ENCODE data around the gene DNMT3A. TPM values are rescaled to one million over a fixed set of nuclear protein-coding genes. Genes with fewer than 3 reads are reported as not detected.

The DNMT3A gene
- total RNA-seq, 1 donor from 2014 or later = 18.6 TPM

DNA sequence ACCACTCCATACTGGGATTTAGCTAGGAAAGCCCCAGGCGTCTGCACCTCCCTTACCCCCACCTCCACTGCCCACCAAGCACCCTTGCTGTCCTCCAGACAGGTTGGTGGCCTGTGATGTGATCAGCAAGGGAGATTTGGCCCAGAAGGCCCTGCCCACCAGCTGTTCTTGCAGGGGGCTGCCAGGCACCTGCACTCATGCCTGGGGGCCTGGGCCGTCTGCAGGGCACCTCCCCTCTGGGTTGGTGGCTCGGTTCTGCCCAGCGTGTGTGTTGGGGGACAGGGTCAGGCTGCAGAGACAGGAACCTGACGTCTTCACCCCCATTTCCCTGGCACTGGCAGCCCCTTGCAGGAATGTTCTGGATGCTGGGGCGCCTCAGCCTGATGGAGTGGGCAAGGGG is 5.8 kb downstream of the DNMT3A start:
- intact Hi-C loops (cut with DNase I) = no loop called here
- DNase-seq (ENCODE audit: missing footprints) = no peak
- no peak for ATAC-seq

DNA sequence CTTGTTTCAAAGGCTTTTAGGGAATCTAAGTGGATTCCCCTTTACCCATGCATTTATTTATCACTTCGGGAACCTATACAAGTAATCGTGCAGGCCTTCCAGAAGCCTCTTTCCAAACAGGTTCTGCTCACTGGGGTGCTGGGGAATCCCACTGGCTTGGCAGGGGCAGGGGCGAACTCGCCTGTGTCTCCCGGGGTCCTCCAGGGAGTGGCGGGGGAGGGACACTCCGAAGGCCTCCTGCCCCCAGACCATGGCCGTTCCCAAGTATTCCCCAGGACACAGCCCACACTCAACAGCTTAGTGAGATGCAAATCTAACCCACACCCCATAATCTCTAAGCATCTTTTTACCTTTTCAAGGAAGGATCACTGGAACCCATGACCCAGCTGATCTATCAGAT is 6.5 kb downstream of the DNMT3A start:
- no peak for ATAC-seq
- intact Hi-C loops (cut with DNase I) = no loop called here
- no peak for DNase-seq (ENCODE audit: missing footprints)

DNA sequence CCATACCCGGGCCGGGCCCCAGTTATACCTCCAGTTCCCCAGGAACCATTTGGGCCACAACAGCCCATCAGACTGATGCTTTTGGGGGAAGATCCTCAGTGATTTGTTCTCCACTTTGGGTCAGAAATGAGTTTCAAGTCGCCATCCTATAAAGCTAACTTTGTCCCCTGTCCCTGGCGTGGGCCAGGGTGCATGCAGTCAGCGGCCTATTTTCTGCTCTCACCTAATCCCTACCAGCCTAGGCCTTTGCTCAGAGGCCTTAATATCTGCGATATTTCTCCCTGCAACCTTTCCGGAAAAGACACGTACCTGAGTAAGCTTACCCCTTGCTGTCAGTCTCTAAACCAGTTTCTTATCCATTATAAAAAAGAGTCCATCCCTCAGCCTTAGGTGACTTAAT is 7.2 kb downstream of the DNMT3A start:
- DNase-seq (ENCODE audit: missing footprints) (no peak), ATAC-seq (no peak)
- intact Hi-C loops (cut with DNase I) = no loop called here

DNA sequence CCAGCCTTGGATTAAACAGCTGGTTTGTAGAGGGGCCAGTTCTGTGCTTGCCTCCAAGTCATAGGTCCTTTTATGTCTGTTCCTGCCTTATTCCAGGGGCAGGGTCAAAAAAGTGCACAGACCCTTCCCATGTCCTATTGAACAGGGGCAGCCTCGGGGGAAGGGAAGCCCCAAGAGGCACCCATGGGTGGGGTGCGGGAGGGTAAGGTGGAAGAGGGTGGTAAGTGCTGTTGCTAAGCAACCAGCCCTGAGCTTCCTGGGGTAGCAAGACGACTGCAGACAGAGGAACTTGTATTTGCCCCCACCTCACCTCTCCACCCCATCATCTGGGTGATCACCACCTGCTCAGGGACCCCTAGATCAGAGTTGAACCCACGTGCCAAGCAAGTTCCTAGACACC is 7.7 kb downstream of the DNMT3A start:
- intact Hi-C loops (cut with DNase I) = loop anchor here (2.0 kb wide), 1 partner anchor 21 kb away; no protein-coding TSS in a partner anchor

DNA sequence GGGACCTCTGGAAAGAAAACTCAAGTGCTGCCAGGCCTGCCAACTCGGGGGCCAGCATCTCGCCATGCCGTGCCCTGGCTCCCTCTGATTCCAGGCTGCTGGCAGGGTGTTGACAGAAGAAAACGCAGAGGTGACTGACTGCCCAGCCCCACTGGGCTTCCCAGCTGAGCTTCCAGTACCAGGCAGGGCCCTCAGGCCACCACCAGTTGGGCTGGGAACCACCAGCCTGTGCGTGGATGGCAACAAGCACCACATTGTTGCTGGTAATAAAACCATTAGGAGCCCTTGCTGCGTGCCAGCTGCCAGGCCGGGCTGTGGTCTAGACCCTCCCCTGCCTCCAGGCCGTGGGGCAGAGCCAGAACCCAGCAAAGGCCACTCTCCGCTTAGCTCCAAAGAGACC is 9.2 kb downstream of the DNMT3A start:
- intact Hi-C loops (cut with DNase I) = loop anchor here (2.0 kb wide), 1 partner anchor 20 kb away; no protein-coding TSS in a partner anchor
- DNase-seq (ENCODE audit: missing footprints) (no peak), ATAC-seq (peak; percentile 73)

More for the DNA sequence above, 7.7 kb downstream of the DNMT3A start:
- no peak for DNase-seq (ENCODE audit: missing footprints)
- ATAC-seq = no peak

DNA sequence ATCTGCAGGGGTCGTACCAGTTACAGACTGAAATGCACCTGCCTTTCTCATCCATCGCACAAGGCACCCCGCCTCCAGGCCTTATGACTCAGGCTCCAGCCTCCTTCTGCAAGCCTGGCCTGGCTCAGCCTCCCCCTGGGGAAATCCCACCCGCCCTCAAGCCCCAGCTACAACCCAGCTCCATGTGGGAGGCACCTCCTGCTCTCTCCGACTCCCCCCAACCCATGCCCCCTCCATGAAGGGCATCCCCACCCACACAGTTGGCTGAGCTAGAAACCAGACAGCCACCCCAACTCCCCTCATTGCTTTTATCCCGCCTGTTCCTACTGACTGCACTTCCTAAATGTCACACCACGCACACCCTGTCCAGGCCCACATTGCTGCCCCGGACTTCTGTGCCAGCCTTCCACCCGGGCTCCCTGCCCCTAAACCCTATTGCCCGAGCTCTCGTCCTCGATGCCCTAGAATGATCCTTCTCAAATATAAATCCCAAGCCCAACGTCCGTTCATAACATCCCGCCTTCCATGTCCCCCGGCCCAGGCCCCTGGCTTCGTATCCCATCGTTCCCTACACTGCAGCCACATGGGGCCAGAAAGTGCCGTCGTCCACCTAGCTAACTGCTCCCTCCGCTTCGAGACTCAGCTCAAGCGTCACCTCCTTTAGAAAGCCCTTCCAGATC is 9.9 kb downstream of the DNMT3A start:
- ATAC-seq (no peak), DNase-seq (ENCODE audit: missing footprints) (no peak)
- intact Hi-C loops (cut with DNase I) = loop anchor here (2.0 kb wide), 1 partner anchor 19 kb away; no protein-coding TSS in a partner anchor

DNA sequence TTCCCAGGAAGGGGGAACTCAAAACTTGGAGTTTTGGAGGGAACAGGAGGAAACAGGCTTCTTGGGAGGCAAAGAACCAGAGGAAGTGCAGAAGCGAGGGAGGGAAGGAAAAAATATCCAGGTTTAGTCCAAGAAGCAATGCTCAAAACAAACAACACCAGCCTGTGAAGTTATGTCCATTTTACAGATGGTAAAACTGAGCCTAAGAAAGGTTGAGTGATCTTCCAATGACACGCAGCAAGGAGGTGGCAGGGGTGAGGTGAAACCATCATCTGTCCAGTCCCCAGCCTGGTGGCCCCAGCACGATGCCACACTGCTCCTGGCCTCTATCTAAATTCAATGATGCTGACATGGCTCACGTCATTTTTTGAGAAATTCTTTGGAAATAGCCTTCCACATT is 10.8 kb downstream of the DNMT3A start:
- ATAC-seq (no peak), DNase-seq (ENCODE audit: missing footprints) (no peak)
- intact Hi-C loops (cut with DNase I) = no loop called here

DNA sequence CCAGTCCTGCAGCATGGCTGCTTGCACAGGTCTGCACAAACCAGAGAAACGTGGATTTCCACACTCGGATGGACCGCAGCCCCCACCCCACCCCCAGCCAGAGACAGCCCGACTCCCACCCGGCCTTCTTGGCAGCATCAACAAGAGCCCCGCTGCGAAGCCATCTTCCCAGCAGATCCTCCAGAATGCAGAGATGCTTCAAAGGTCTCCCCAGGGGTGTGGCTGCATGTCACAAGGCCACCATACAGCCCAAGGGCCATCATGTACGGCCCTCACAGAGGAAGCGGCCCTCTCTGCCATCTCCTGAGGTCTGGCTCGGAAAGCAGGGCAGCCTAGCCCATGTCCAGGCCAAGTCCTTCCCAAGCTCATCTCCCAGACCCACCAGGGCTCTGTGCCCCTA is 11.5 kb downstream of the DNMT3A start:
- DNase-seq (ENCODE audit: missing footprints) (no peak), ATAC-seq (no peak)
- intact Hi-C loops (cut with DNase I) = no loop called here

DNA sequence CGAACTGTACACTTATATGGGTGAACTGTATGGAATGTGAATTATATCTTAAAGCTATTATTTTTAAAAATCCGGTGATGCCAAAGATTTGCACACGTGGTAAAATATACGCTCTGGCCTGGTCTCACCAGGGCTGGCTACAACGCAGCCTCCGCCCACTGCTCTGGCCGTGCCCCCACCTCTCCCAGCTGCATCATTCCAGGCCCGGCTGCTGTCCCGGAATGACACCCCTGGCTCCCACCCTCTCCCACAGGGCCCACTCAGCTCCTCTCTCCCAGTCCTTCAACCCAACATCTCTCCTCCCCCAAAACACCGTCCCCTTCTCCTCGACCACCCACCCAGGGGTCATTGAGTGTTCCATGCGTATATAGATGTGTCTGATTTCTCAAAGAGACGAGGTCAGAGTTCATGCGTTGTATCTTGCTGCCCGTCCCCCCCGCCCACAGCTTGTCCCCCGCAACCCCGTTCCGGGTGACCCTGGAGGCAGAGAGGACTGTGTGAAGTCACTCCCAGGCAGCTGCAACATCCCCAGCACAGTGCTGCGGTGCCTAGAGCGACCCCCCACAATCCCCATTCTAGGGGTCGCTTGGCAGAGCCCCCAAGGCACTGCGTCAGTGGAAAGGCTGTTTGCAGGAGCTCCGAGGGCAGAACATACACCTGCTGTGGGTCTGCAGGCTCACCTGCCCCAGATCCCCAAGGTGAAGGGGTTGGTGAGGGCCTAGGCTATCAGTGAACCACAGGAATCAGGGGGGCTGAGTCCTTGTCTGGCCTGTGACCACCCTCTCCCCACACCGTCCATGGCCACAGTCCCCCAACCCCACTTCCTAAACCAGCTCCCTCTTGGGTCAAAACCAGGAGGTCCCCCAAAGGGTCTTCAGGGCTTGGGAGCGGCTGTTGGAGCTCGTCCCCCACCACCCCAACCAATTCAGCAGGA is 13.3 kb downstream of the DNMT3A start:
- ATAC-seq (peak; percentile 36), DNase-seq (ENCODE audit: missing footprints) (no peak)
- intact Hi-C loops (cut with DNase I) = no loop called here

DNA sequence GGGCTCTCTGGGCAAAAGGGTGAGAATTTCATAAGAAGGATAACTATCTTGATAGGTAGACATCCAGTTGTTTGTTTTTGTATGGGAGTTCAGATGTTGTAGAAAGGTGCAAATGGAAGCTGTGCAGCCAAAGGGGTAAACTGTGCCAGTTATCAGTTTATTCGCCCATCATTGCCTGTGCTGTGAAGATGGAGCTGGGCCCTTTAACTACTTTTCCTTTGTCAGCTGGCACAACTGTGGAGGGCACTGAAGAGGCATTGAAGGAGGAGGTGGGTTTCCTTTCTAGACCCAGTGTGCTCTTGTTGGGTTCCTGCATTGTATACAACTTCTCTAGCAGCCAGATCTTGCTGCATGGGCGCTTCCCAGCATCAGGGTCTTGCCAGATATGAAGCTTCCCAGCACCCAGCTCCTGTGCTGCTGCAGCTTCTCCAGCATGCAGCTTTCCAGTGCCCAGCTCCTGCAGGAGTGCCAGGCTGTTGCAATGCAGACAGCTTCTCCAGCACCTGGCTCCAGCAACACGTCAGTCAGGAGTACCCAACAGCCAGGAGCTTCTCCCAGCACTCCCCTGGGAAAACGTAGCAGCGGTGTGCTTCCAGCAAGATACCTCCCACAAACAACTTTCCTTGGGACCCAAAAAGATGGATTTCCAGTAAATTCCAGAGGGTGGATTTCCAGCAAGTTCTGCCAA is 15.3 kb downstream of the DNMT3A start:
- intact Hi-C loops (cut with DNase I) = no loop called here
- DNase-seq (ENCODE audit: missing footprints) (no peak), ATAC-seq (no peak)

DNA sequence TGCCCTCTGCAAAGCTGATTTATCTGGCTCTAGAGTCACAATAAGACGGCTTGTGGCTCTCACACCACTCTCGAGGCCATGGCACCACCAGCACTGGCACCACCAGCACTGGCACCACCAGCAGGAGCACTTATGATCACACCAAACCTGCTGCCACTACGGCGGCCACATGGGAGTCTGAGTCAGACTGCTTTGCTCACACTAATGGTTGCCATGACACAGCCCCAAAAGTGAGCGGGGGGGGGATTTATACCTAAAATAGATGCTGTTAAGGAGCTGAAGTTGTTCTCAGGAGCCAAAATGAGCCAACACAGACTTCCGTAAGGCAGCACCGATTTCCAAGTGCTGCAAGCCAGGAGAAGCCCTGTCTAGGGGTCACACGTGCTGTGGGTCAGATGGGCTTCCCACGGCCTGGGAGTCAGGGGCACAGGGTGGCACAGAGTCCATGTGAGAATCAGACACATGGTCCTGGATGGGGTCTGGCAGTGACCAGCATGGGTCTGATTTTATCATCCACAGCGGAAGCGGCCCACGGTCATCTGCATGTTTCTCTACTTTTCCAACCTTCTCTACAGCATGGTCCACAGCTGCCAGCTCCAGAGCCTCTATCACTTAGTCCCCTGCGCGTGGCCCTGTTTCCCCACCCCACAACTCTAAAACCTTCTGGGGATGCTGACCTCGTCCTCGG is 16.7 kb downstream of the DNMT3A start:
- ATAC-seq = peak; percentile 33
- intact Hi-C loops (cut with DNase I) = no loop called here
- no peak for DNase-seq (ENCODE audit: missing footprints)

DNA sequence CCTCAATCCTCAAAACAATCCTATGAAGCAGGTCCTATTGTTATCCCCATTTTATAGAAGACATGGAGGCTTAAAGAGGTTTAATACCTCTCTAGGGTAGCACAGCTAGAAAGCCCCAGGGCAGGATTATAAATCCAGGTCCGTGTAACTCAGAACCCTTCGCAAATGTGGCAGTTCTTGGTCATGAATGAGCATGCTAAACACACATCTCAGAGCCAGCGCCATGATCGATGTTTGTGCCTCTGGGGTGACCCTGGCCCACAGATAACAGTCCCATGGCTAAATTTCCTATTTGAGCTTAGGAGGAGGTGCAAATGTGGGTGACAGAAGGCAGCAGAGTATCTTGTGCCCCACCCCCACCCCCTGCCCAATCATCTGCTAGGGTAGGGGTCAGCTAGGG is 17.5 kb downstream of the DNMT3A start:
- ATAC-seq (no peak), DNase-seq (ENCODE audit: missing footprints) (no peak)
- intact Hi-C loops (cut with DNase I) = no loop called here

DNA sequence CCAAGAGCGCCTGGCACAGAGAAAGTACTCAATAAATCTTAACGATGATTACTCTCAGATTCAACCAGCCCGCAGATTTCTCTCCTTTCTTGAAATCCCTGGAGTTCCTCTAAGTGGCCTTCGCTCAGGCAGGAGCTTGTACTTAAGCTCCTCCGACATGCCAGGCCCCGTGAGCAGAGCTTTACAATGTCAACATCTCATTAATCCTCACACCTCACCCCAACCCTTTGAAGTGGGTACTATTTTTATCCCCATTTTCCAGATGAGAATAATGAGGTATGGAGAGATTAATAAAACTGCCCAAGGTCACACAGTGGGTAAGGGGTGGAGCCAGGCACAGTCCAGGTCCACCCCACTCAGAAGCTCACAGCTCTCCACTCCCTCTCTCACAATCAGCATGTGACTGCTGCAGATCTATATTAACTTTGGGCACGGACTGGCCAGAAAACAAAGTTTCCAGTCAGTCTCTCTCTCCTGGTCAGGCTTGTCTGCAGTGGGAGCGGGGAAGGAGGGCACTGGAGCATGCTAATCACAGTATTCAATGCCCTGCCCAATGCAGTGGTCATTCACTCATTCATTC is 18.0 kb downstream of the DNMT3A start:
- DNase-seq (ENCODE audit: missing footprints) = no peak
- no peak for ATAC-seq
- intact Hi-C loops (cut with DNase I) = no loop called here

DNA sequence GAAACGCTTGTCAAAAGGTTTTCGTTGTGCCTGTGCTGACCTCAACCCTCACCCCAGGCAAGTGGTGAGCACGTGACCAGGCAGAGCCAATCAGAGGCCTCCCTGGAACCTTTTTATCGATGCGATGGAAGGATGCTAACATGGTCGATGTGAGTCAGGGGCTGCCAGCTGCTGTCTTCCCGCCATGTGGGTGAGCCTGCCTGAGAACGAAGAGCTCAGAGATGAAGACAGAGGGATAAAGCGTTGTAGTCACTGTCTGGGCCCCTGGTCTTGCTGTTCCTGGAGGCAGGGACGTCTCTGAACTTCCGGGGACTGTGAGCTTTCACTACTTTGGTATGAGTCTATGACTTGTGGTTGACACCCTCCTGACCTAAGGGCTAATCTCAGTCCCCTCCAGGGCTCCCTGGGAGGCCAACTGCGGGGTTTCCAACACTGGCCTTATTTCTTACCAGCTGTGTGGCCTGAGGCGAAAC is 18.6 kb downstream of the DNMT3A start:
- ATAC-seq = no peak
- intact Hi-C loops (cut with DNase I) = no loop called here
- no peak for DNase-seq (ENCODE audit: missing footprints)

DNA sequence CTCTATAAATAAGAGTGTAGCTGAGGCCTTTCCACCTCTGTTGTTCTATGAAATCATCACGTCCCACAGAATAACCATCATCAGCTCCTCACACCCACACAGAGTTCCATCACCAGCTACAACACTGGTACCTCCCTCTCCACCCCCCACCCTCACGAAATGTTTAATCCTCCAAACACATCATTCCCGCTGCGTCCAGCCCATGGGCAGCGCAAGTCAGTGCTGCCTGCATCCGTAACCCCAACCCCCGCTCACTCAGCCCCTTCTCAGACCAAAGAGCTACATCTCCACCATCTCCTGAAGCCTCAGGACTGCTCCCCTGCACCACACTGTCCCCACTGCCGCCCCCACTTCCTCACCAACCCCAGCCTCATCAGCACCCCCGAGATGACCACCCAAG is 19.4 kb downstream of the DNMT3A start:
- ATAC-seq = no peak
- no peak for DNase-seq (ENCODE audit: missing footprints)
- intact Hi-C loops (cut with DNase I) = no loop called here

DNA sequence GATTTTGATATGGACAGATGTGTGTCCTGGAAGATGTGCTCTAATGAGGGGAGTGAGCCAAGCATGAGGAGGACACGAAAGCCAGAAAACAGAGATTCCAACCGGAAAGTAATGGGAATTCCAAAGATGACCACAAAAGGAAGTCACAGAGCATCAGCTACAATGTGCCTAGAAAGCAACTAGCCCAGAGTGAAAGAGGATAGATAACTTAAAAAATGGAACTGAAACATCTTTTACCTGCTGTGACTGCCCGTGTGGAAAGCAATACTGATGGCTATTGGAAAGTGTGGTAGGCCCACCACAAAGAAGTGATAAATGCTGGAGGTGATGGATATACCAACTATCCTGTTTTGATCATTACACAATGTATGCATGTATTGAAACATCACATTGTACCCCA is 21.6 kb downstream of the DNMT3A start:
- DNase-seq (ENCODE audit: missing footprints) (no peak), ATAC-seq (no peak)
- intact Hi-C loops (cut with DNase I) = no loop called here

DNA sequence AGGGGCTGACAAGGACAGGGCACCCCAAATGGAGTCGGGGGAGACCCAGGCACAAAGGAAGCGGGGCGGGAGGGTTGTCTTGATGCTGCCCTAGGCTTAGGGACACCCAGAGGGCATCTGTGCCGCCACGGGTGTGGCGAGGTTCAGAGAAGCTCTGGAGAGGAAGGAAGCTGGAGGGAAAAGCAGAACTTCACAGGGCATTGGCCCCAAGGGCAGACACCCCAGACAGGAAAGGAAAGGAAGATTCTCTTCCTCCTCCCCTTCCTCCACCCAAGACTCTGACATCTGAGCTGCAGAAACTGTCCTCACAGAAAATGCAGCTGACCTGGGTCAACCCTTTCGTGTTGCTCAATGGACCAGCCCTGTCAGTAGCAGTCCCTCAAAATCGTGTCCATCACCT is 25.6 kb downstream of the DNMT3A start:
- intact Hi-C loops (cut with DNase I) = no loop called here
- peak; percentile 84 for DNase-seq (ENCODE audit: missing footprints)
- peak; percentile 40 for ATAC-seq

DNA sequence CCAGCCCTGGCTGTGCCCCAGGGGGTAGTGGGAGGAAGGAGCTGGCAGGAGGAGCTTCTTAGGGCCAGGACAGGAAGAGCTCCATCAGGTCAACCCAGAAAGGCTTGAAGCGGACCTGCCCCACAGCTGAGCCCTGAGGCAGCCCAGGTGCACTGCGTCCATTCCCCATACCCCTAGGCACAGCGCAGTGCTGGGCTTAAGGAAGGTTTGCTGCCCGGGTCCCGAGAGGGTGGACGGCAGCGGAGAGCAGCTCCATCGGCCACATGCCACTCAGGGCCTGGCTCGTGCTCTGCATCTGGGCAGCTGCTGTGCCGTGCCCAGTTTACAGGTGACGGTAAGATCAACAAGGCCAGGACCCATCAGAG is 26.4 kb downstream of the DNMT3A start:
- intact Hi-C loops (cut with DNase I) = no loop called here
- ATAC-seq = no peak
- no peak for DNase-seq (ENCODE audit: missing footprints)

All from Right ventricle myocardium inferior (tissue), 1 donor.